Spleen (tissue), 11 donors: ENCODE measurements around the gene TEKTIP1. TPM values are rescaled to one million over a fixed set of nuclear protein-coding genes. Genes with fewer than 3 reads are reported as not detected.

Experiments
- DNase-seq: peaks from one replicate; pipeline ENCODE4 v3.0.0-alpha.2; 2020
- H3K27ac ChIP-seq, 8 donors: fragments of 200-600 bp; sonication (generic) in 7 of 8; 1 replicate in 4 of 8; 2 replicates in 4 of 8; pipeline versions ENCODE4 v1.5.0 to v1.8.0; 2016 to 2021; ENCODE audit warnings: inconsistent platforms in 4 of 8, mild to moderate bottlenecking in 4 of 8, moderate library complexity in 1 of 8
- H3K27me3 ChIP-seq, 7 donors: fragments of 200-600 bp; sonication (generic) in 6 of 7; replicated peaks in 1 of 7; 1 replicate in 4 of 7; 2 replicates in 3 of 7; pipeline versions ENCODE4 v1.5.0 to v1.8.0; 2016 to 2021; ENCODE audit warnings: inconsistent platforms in 3 of 7, mild to moderate bottlenecking in 1 of 7
- H3K36me3 ChIP-seq, 6 donors: fragments of 200-600 bp; sonication (generic) in 5 of 6; 1 replicate in 4 of 6; 2 replicates in 2 of 6; pipeline versions ENCODE4 v1.5.0 to v1.8.0; 2016 to 2021; ENCODE audit warnings: inconsistent platforms in 2 of 6
- H3K4me1 ChIP-seq, 6 donors: fragments of 200-600 bp; sonication (generic) in 5 of 6; 1 replicate in 3 of 6; 2 replicates in 3 of 6; pipeline versions ENCODE4 v1.5.0 to v1.8.0; 2016 to 2021; ENCODE audit warnings: inconsistent platforms in 3 of 6
- H3K4me3 ChIP-seq, 8 donors: fragments of 200-600 bp; sonication (generic) in 7 of 8; 1 replicate in 4 of 8; 2 replicates in 4 of 8; pipeline versions ENCODE4 v1.5.0 to v1.8.0; 2016 to 2021; ENCODE audit warnings: inconsistent platforms in 4 of 8, mild to moderate bottlenecking in 4 of 8, moderate library complexity in 2 of 8
- H3K9me3 ChIP-seq, 8 donors: fragments of 200-600 bp; sonication (generic) in 7 of 8; 1 replicate in 4 of 8; 2 replicates in 4 of 8; pipeline versions ENCODE4 v1.5.0 to v1.8.0; 2016 to 2021; ENCODE audit warnings: inconsistent platforms in 4 of 8
- CTCF ChIP-seq, 11 experiments: fragments of 200-600 bp in 7 of 11; fragments of 450-650 bp in 4 of 11; sonication (generic) in 4 of 11; IDR thresholded peaks in 8 of 11; conservative IDR thresholded peaks in 3 of 11; 1 replicate in 7 of 11; 2 replicates in 4 of 11; pipeline versions ENCODE4 v1.4.0 to v1.8.0; 2016 to 2021; ENCODE audit warnings: antibody characterized with exemption in 11 of 11, inconsistent platforms in 4 of 11, mild to moderate bottlenecking in 1 of 11
- POLR2A ChIP-seq, 3 donors: fragments of 450-650 bp; IDR thresholded peaks; one replicate each; pipeline ENCODE4 v1.5.1; 2017; ENCODE audit warnings: antibody characterized with exemption in 3 of 3, mild to moderate bottlenecking in 1 of 3
- POLR2AphosphoS5 ChIP-seq, 3 donors: sonication (generic); formaldehyde crosslinking; IDR thresholded peaks; one replicate each; pipeline ENCODE4 v1.5.1; 2017; ENCODE audit warnings: antibody characterized with exemption in 3 of 3
- WGBS, 5 donors: extraction: QIAGEN DNeasy Blood & Tissue Kit in 3 of 5; methylation state at CpG; one replicate each; pipeline versions ENCODE4 v1.1.5 to v1.1.7; 2013 to 2018; 5-methylcytosine and 5-hydroxymethylcytosine counted together
- intact Hi-C: fragments of 100-400 bp; cut with DNase I; formaldehyde crosslinking; loops from one replicate; pipeline ENCODE4 v1.15.0; 2023; ENCODE audit warnings: low total_unique reads
- polyA plus RNA-seq, 3 donors: library from polyadenylated mRNA; stranded (reverse); fragments of 200-250 nt; gene quantifications; one replicate each; pipeline ENCODE4 v1.2.1, GENCODE V29; 2013
- total RNA-seq, 7 donors: library from RNA; depleted of rRNA in 3 of 7; stranded (reverse); fragments of >200 nt in 3 of 7; fragmentation: NEBNext Ultra II Directional in 4 of 7; extraction: Animal tissue kit (Norgen Biotek cat#: 25700) in 4 of 7; gene quantifications; one replicate each; pipeline versions ENCODE4 v1.1.0 to v1.2.1, GENCODE V29; 2016 to 2021
- donor health status: healthy with polysubstance abuse.
- donor health status: DM: no; HTN: no; CAD: no; lungs with moderate emphysema.
- donor health status: DM: no; HTN: no; CAD: no.
- donor health status: Bipolar disorder and iron deficiency.
- donor health status: healthy.
- donor health status: DM: no; HTN: no; CAD: no.
- donor health status: DM: yes; HTN: yes; CAD: no.

TEKTIP1 gene
- total and polyA plus RNA-seq, 10 donors = 1.2 to 7.4 (median 3.1) TPM; not detected in 1

GRCh38 chr19:3492919-3493318 lies 46.1 kb upstream of the TEKTIP1 start:
- TF ChIP-seq CTCF (IDR thresholded peaks at IDR 0.05 in 8 of 11, conservative IDR thresholded peaks at IDR 0.05 in 3 of 11) = no peak
- TF ChIP-seq POLR2A (IDR thresholded peaks at IDR 0.05) = no peak
- TF ChIP-seq POLR2AphosphoS5 (IDR thresholded peaks at IDR 0.05) = no peak
- H3K36me3 ChIP-seq = peaks cover 0 to 83% (median 59%) of the 10 kb centered on the region in 6 donors
- no peaks in the 10 kb centered on the region for H3K27me3 ChIP-seq
- H3K27ac ChIP-seq = no peak overlapping the region
- DNase-seq = no peak
- peaks cover 0 to 7% (median 0%) of the 10 kb centered on the region in 6 donors for H3K4me1 ChIP-seq
- H3K4me3 ChIP-seq = no peak overlapping the region
- H3K9me3 ChIP-seq = no peaks in the 10 kb centered on the region
- WGBS, 5 donors = 91 to 98% (median 93%) methylated on average over 15 to 16 of the region's 16 CpGs
- intact Hi-C loops = no loop called here

GRCh38 chr19:3493651-3494050 lies 45.3 kb upstream of the TEKTIP1 start:
- H3K4me1 ChIP-seq = peaks cover 0 to 15% (median 0%) of the 10 kb centered on the region in 6 donors
- no peaks in the 10 kb centered on the region for H3K9me3 ChIP-seq
- no peak overlapping the region for H3K27ac ChIP-seq
- no peak overlapping the region for H3K4me3 ChIP-seq
- no peaks in the 10 kb centered on the region for H3K27me3 ChIP-seq
- peaks cover 0 to 83% (median 59%) of the 10 kb centered on the region in 6 donors for H3K36me3 ChIP-seq
- DNase-seq = no peak
- TF ChIP-seq CTCF (IDR thresholded peaks at IDR 0.05 in 8 of 11, conservative IDR thresholded peaks at IDR 0.05 in 3 of 11) = no peak
- no peak for TF ChIP-seq POLR2AphosphoS5 (IDR thresholded peaks at IDR 0.05)
- TF ChIP-seq POLR2A (IDR thresholded peaks at IDR 0.05) = no peak
- 93 to 97% (median 95%) methylated on average over 13 to 14 of the region's 14 CpGs for WGBS, 5 donors
- intact Hi-C loops = no loop called here

- H3K36me3 ChIP-seq = peaks cover 0 to 83% (median 59%) of the 10 kb centered on the region in 6 donors
- no peak for TF ChIP-seq CTCF (IDR thresholded peaks at IDR 0.05 in 8 of 11, conservative IDR thresholded peaks at IDR 0.05 in 3 of 11)
- no peak for TF ChIP-seq POLR2A (IDR thresholded peaks at IDR 0.05)
- TF ChIP-seq POLR2AphosphoS5 (IDR thresholded peaks at IDR 0.05) = no peak
- no peaks in the 10 kb centered on the region for H3K27me3 ChIP-seq
- H3K4me3 ChIP-seq = no peak overlapping the region
- H3K4me1 ChIP-seq = peaks cover under 1 to 19% (median 1%) of the 10 kb centered on the region in 6 donors
- 79 to 93% (median 89%) methylated on average over 6 to 15 of the region's 15 CpGs for WGBS, 5 donors
- no peaks in the 10 kb centered on the region for H3K9me3 ChIP-seq
- intact Hi-C loops = no loop called here
- no peak overlapping the region for H3K27ac ChIP-seq
- no peak for DNase-seq
These were observed 44.9 kb upstream of the TEKTIP1 start for GRCh38 chr19:3494051-3494450.

- Histone ChIP-seq H3K27ac (no peak overlapping the region), H3K27me3 (no peaks in the 10 kb centered on the region), H3K36me3 (peaks cover 0 to 79% (median 59%) of the 10 kb centered on the region in 6 donors), H3K4me1 (peaks cover 5 to 24% (median 6%) of the 10 kb centered on the region in 6 donors), H3K9me3 (no peaks in the 10 kb centered on the region), H3K4me3 (no peak overlapping the region)
- no peak for DNase-seq
- WGBS, 5 donors = 83 to 95% (median 93%) methylated on average over 15 to 18 of the region's 18 CpGs
- TF ChIP-seq POLR2A (IDR thresholded peaks at IDR 0.05) (no peak), POLR2AphosphoS5 (IDR thresholded peaks at IDR 0.05) (no peak), CTCF (IDR thresholded peaks at IDR 0.05 in 8 of 11, conservative IDR thresholded peaks at IDR 0.05 in 3 of 11) (no peak)
- intact Hi-C loops = no loop called here
These were observed 44.4 kb upstream of the TEKTIP1 start for GRCh38 chr19:3494559-3494958.
